ENCODE results near the gene TCF25.
"Not testable (repeated sequence)": the region's sequence is repeated elsewhere in the genome, so short reads cannot be mapped to it uniquely, and the experiment has no call there.

The TCF25 gene

DNA sequence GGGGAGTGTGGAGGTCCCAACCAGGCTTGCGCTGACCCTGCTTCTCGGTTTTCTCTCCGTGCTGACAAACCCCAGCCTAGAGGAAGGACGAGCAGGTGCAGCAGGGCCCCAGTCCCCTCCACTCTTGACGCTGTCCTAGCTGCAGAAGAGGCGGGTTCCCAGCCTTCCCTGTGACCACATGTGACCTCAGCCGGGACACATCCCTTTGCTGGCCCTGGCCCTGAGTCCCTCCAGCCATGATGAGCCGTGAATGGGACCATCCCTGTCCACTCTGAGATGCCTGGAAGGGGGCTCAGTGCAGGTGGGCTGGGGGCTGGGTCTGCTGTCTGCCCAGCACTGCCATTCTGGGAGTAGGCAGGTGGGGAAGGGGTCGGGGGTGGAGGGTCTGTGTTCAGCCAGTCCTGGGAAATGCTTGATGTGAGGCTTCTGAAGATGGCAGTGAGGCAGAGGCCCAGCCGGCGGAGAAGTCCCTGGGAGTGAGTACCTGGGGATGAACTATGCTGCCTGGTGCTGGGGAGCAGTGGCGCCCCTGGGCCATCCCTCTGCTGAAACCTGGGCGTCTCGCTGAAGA lies 47.8 kb downstream of the TCF25 start:
- DNase-seq = no peak

DNA sequence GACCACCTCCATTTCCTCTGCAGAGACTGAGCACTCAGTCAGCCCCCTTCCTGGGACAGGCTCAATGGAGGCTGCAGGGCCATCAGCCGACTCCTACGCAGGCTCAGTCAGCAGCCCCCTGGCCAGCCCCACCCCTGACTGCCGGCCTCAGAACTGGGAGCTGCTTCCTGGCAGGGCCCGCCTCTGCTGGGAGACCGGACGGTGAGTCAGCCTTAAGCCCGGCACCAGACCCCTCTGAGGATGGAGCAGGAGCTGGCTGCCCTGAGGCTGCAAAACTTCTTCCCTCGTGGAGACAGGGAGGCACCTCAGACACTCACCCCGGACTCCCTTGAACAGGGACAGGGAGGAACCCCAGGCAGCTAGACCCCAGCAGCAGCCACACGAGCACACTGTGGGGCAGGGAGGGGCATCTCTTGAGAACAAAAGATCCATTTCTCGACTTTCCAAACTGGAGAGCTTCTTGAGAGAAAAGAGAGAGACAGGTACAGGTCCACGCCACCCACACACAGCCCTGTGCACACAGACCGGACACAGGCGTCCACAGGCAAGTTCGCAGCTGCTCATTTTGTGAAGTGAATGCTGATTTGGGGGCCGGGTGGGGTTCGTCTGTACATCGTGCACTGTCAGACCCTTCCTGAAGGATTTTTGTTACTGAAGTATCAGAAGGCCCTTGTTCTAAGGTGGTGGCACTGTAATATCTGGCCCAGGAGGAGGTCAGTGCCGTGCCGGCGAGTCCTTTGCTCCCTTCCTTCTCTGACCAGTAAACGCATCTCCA lies 48.5 kb downstream of the TCF25 start:
- DNase-seq = peak; percentile 96

DNA sequence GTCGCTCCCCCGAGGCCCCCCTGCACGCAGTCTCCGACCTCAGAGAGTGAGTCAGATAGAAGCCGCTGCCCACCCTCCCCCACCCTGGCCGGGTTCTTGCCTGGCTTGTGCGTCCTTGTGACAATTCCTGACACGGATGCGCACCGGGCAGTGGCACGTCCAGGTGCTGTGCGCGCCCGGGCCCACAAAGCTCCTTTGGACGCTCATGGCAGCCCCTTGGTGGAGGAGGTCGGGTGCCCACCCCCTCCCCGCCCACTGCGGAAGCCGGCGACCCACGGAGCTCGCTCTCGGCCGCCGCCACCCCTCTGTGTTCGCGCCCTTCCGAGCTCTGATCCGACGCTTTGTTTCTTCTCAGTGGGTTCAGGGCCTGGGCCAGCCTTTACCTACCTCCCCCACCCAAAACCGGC lies 49.1 kb downstream of the TCF25 start:
- peak; percentile 96 for DNase-seq

DNA sequence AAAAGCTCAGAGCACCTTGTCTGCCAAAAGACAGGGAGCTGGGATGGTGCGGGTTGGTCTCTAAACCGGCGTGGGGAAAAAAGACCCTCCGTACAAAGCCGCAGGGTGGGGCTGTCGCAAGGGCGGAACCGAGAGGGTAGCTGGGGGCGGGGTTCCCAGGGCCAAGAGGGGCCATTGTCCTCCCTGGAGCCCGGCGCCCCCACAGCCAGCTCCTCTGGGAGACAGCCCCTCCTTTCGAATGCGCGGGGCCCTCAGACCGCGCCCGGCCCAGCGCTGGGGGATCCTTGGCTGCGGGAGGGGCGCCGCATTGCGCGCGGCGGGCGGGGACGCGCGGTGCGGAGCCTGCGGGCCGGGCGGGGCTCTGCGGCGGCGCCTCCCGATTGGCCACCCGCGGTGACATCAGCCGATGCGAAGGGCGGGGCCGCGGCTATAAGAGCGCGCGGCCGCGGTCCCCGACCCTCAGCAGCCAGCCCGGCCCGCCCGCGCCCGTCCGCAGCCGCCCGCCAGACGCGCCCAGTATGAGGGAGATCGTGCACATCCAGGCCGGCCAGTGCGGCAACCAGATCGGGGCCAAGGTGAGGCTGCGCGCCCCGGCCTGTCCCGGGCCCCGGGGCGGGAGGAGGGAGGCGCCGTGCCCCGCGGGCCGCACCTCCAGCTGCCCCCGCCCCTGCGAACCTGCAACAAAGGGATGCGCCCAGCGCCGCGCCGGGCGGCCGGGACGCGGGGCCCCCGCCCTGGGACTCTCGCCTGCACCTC lies 49.7 kb downstream of the TCF25 start, which contains the start of gene TUBB3:
TUBB3 (plus strand) TSS at position 459 of the 756 bp plus-strand sequence; CDS start at position 519, 60 bp downstream.
- peak; percentile 85 for DNase-seq

DNA sequence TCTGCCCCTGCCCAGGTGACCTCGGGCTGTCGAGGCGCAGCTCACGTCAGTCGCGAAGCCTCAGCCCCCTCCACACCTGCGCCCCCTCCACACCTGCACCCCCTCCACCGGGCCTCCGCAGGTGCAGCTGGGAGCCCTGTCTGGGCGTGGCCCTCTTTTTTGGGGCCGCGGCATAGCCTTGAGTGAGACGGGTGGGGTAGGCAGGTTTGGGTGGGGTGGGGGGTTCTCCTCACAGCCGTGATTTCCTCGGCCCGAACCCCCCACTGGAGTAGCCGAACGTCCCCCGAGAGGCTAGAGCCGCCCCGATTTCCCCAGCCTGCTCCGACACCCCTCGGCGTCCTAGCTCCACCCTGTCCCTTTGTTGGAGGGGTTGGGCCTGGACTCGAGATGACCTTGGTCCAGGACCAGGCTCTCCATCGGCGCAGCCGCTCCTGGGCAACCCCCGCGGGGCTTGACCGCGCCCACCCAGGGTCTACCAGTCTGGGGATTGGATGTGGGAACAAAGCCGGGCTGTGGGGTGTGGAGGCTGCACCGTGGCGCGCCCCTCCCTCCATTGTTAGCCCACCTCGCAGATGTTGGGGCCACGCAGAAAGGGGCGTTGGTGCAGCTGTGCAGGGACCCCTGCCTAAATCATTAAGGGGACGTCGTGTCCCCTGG lies 50.4 kb downstream of the TCF25 start:
- DNase-seq = no peak

DNA sequence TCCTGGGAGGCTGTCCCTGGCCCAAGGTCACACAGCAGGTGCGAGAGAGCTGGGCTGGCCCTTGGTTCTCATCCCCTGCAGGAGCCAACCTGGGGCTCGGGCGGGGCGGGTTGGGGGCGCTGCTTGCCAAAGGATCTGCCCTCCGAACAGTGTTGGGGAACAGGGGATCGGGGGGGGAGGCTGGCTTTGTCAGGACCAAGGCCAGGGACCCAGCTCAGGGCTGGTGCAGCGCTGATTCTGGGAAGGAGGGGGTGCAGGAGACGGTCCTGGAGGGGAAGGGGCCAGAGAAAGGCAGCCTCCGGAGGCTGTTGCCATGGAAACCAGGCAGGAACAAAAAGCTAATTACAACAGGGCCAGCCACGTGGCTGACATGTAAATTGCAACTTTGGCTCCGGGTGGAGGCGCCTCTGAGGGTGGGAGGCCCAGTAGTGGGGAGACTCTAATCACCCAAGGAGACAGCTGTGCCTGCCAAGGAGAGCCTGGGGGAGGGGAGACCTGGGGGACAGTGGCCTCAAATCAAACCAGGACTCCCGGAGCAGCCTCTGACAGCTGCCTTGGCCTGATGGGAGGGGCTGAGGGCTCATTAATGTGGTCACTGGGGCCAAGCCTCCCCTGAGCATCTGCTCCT lies 51.0 kb downstream of the TCF25 start:
- peak; percentile 38 for DNase-seq

DNA sequence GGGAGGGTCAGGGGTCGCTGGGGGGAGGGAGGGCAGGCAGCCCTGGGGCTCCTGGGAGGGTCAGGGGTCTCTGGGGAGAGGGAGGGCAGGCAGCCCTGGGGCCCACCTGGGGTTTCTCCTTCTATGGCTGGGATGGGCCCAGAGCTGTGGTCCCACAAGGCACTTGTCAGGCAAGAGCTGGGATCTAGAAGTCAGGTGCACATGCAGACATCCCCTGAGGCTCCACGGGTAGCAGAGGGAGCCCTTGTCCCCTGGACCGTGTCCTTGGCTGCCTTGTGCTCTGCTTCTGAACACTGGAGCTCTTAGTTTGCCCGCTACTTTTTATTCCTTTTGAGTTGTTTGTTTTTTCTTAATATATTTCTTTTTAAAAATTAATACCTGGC lies 51.5 kb downstream of the TCF25 start:
- no peak for DNase-seq

DNA sequence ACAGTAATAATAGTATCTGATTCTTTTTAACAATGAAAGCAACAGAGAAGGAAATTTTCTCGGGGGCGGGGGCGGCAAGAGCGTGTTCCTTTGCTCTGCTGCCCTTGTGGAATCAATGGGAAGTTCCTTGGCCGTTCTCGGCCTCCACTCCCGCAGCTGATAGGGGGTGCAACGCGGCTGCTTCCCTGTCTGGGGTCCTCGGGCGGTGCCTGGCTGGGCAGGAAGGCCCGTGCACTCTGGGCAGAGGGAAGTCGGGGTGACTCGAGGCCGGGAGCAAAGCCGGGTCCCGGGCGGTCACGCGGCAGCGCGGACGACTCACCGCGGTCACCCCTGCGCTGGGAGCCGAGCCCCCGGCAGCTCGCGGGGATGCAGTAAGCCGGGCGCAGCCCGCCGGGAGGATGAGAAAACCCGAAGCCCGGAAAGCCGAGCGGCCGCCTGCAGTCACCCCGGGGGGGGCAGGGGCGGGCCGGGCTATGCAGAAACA lies 52.2 kb downstream of the TCF25 start:
- peak; percentile 33 for DNase-seq

DNA sequence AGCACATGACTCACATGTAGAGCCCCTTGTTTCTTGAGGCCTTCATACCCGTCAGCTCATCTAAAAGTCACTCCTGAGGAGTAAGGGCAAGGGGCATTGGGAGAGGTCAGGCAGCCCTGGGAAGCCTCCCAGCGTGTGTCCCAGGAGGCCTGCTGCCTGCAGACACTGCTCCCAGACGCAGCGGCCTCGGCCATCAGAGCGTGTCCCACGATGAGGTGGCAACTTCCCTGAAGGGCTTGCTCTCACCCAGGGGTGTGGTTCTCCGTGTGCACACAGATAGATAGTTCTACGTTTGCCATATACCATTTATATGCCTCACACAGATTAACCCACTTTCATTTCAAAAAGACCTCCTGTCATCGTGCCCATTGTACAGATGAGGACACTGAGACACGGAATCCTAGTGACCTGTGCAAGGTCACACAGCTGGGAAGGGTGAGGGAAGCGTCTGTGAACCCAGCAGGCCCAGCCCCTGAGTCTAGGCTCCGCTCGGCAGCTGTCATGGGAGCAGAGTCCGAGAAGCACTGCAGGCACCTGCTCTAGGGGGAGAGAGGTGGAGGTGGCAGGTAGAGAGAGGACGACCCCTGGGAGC lies 58.0 kb downstream of the TCF25 start:
- DNase-seq = no peak

DNA sequence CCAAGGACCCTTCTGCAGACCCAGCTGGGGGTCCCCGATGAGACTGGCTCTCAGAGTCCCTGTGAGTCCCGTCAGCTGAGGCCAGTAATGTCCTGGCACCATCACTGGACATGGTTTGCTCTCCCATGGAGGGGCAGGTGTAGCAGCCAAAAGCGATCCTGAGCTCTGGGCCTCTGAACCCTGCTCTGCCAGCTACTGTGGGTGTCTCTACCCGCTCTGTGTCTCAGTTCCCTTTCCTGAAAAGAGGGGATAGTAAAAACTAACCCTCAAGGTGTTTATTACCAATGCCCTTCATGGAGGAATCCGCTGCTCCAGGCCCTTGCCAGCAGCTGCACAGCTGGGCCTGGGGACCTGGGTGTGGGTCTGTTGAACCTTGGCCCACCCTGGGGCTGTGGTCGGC lies 58.6 kb downstream of the TCF25 start:
- DNase-seq = no peak

DNA sequence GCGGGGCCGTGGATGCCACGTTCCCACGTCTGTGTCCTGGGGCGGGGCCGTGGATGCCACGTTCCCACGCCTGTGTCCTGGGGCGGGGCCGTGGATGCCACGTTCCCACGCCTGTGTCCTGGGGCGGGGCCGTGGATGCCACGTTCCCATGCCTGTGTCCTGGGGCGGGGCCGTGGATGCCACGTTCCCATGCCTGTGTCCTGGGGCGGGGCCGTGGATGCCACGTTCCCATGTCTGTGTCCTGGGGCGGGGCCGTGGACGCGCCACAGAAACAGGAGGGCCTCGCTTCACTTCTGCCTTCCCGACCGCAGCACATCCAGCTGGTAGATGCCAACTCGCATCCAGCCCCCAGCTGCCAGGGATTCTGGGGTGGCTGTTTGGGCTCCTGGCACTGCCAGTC lies 60.6 kb downstream of the TCF25 start:
- DNase-seq = not testable (repeated sequence)

DNA sequence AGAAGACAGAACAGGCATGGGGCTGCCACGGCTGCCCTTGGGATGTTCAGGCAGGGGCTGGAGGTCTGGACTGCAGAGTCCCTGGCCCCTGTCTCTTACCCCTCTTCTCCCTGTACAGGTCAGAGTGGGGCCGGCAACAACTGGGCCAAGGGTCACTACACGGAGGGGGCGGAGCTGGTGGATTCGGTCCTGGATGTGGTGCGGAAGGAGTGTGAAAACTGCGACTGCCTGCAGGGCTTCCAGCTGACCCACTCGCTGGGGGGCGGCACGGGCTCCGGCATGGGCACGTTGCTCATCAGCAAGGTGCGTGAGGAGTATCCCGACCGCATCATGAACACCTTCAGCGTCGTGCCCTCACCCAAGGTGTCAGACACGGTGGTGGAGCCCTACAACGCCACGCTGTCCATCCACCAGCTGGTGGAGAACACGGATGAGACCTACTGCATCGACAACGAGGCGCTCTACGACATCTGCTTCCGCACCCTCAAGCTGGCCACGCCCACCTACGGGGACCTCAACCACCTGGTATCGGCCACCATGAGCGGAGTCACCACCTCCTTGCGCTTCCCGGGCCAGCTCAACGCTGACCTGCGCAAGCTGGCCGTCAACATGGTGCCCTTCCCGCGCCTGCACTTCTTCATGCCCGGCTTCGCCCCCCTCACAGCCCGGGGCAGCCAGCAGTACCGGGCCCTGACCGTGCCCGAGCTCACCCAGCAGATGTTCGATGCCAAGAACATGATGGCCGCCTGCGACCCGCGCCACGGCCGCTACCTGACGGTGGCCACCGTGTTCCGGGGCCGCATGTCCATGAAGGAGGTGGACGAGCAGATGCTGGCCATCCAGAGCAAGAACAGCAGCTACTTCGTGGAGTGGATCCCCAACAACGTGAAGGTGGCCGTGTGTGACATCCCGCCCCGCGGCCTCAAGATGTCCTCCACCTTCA lies 61.5 kb downstream of the TCF25 start:
- DNase-seq = no peak

DNA sequence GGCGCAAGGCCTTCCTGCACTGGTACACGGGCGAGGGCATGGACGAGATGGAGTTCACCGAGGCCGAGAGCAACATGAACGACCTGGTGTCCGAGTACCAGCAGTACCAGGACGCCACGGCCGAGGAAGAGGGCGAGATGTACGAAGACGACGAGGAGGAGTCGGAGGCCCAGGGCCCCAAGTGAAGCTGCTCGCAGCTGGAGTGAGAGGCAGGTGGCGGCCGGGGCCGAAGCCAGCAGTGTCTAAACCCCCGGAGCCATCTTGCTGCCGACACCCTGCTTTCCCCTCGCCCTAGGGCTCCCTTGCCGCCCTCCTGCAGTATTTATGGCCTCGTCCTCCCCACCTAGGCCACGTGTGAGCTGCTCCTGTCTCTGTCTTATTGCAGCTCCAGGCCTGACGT lies 62.2 kb downstream of the TCF25 start:
- not testable (repeated sequence) for DNase-seq

DNA sequence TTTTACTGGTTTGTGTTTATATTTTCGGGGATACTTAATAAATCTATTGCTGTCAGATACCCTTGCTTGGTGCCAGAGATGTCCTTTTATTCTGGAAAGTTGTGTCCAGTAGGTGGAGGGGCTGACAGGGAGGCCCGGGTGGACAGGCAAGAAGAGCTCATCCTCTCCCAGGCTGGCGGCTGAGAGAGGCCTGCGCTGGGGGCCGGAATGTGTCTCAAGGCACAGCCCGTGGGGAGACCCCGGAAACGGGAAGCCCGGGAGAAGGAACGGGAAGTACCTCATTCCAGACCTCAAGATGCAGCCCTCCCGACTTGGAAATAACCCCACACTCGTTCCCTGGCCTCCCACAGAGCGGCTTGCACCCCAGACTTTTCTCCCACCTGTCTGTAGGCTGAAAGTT lies 62.6 kb downstream of the TCF25 start:
- no peak for DNase-seq

DNA sequence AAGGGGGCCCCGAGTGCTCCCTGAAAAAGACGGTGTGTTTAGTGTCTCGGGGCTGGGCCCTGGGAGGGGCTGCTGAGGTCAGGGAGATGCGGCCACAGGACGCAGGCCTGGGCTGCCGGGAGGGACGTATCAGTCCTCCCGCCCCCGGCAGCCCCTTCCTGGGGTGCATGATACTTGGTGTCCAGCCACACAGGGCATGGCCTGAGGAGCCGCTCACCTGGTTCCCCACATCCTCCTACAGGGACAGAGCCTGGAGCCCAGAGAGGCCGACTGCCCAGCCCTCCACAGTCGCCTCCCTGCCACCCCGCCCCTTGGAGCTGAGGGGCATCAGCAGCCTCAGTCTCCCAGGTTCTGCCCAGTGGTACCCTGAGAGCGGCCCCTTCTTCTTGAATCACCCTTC lies 63.1 kb downstream of the TCF25 start:
- no peak for DNase-seq

DNA sequence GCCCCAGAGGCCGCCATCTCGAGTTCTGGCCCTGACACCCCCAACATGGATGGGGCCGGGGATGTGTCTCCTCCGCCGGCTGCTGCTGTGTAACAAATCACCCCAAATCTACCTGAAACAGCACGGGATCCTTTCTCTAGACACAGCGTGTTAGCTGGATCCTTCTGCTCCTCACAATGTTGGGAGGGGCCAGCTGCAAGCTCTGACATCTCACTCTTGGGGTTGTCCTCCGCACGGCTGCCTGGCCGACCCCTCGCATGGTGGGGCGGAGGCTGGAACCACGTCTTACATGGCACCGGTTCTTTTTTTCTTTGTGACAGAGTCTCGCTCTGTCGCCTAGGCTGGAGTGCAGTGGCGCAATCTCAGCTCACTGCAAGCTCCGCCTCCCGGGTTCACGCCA lies 63.6 kb downstream of the TCF25 start:
- no peak for DNase-seq

DNA sequence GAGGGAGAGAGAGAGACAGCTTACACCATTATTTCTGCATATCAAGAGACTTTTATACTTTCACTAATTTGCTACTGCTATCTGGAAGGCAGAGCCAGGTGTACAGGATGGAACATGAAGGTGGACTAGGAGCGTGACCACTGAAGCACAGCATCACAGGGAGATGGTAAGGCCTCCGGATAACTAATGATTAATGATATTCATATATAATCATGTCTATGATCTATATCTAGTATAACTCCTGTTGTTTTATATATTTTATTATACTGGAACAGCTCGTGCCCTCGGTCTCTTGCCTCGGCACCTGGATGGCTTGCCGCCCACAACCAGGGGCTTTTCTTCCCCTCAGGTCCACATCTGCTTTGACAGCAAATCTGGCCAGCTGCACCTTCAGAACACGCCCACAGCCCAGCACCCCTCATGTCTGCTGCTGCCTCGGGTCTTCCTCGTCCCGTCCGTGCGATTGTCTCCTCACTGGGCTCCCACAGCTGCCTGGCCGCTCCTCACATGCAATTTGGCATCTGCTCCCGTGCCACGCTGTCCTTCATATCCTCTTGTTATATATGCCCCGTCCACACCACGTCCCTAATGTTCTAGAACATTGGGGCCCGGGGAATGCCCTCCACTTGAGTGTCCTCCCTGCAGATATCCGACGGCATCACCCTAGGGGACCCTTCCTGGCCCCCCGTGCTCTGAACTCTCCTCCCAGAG lies 64.9 kb downstream of the TCF25 start:
- no peak for DNase-seq

DNA sequence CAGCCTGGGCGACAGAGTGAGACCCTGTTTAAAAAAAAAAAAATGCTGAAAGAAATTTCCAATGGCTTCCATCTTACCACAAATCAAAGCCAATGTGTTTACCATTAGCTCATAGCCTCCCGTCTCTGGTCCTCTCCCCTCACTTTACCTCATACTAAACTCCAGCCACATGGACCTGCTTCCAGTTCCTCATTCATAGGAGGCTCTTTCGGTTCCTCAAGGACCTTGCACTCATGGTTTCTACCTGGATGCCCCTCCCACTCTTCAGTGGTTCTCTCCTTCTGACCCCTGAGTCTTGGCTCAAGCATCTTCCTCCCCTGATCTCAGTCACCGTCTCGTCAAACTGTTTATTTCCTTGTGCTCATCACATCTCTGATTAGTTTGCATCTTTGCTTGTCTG lies 71.4 kb downstream of the TCF25 start:
- no peak for DNase-seq

DNA sequence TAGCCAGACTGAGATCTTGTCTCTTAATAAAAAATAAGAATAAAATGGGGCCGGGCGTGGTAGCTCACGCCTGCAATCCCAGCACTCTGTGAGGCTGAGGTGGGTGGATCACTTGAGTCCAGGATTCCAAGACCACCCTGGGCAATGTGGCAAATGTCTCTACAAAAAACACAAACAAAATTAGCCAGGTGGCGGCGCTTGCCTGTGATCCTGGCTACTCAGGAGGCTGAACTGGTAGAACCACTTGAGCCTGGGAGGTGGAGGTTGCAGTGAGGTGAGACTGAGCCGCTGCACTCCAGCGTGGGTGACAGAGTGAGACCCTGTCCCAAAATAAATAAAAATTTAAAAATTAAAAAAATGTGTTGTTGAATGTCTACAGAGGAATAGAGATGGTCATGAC lies 72.3 kb downstream of the TCF25 start:
- no peak for DNase-seq

DNA sequence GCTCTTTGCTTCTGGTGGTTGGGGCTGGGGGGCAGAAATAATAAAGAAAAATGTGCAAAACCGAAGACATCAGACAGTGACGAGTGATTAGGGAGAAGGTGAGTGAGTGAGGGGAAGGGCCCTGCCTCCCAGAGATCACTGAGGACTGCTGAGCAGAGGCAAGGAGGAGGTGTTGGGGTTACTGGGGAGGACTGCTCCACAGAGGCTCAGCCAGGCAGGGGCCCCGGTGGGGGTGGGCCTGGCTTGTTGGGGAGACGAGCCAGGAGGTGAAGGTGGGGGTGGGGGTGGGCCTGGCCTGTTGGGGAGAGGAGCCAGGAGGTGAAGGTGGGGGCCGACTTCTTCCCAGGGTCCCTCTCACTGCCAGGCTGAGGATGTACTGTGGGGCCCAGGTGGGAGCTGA lies 73.1 kb downstream of the TCF25 start:
- no peak for DNase-seq

All from fibroblast of skin of back (primary cell).